GM19099 (cell line): Measurements from ENCODE around the gene SLC6A15.

Experiments used
- POLR2A ChIP-seq: IDR thresholded peaks from 3 replicates; pipeline ENCODE4 v1.6.1; 2011; ENCODE audit warnings: low read depth; ENCODE audit not compliant: insufficient read length; ENCODE audit errors: extremely low read depth

Gene SLC6A15

DNA sequence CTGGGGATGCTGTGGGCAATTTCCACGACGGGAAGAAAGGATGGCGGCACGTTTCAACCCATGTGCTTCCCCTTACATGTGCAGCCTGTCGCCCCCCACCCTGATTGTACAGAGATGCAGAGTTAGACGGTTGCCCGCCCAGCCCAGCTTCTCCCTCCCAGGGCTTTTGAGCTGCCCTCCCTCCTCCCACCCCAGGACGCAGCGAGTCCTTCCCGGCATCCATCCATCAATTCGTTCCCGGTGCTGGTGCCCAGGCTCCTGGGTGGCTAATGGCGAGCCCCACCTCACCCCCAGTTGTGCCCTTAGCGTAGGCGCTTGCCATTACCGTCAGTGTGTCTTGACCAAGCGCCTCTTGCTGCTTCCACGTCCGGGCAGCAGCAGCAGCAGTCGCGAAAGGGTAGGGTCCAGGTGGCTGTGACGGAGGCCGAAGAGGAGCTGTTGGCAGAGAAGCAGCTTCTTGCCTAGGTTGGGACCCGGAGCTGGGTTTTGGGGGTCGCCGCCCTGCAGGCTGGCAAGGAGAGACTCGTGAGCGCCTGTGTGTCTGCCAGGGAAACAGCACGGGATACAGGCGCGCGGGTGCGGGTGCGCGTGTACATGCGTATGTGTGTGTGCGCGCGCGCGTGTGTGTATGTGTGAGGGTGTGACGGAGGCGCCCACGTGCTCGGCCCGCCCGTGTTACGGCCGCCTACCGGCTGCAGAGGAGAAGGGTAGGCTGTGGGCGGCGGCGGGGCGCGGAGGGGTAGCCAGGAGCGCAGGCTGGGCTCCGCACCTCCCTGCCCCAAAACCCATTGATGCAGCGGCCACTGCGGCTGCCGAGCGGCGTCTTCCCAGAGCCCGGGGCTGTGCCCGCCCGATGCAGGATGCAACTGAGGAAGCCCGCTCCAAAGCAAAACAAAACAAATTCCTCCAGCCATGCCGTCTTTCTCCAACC, at the start of gene SLC6A15:
SLC6A15 (minus strand) TSS at position 602 of the 931 bp plus-strand sequence. CDS start 20,679 bp downstream, outside the sequence.
- no peak for TF ChIP-seq POLR2A

DNA sequence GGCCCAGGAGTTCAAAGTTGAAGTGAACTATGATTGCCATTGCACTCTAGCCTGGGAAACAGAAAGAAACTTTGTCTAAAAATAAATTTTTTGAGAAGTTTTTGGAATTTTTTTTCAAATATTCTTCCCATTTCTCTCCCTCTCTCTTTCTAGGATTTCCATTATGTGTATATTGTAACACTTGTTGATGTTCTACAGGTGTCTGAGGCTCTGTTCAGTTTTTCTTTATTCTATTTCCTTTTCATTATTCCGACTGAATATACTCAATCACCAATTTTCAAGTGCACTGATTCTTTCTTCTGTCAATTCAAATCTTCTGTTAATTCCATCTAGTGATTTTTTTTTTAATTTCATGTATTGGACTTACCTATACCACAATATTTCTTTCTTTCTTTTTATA, 48.3 kb upstream of the SLC6A15 start:
- TF ChIP-seq POLR2A: no peak

DNA sequence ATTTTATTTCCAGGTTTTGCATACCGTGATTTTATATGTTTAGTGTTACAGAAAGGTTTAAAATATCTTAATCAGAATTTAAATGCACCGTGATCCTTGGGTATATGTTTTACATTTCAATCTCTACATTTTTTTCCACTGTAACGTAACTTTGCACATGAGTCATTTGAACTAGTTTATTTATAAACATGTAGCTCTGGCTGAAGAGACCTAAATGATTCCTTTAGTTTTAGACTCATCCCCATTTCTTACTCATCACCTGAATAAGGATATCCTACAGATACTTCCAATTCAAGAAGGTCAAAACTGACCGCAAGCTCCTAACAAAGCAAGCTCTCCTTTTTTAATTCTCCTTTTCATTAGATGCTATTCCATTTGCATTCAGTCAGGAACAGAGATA, 42.7 kb upstream of the SLC6A15 start:
- TF ChIP-seq POLR2A: no peak

DNA sequence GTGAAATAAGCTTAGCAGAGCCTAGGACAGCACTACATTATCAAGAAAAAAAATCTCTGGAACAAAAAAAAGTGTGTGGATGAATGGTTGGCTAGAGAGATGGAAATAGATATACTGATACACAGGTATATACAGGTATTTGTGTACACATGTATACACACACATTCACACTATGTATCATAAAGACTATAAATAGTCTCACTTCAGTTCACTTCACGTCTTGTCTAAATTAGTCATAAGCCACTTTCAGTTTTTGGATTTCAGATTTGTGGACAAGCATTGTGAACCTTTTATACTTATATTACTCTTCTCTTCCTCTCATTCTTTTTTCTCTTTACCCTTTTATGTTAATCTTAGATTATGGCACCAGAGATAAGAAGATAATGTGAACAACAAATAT, 41.8 kb upstream of the SLC6A15 start:
- TF ChIP-seq POLR2A: no peak

DNA sequence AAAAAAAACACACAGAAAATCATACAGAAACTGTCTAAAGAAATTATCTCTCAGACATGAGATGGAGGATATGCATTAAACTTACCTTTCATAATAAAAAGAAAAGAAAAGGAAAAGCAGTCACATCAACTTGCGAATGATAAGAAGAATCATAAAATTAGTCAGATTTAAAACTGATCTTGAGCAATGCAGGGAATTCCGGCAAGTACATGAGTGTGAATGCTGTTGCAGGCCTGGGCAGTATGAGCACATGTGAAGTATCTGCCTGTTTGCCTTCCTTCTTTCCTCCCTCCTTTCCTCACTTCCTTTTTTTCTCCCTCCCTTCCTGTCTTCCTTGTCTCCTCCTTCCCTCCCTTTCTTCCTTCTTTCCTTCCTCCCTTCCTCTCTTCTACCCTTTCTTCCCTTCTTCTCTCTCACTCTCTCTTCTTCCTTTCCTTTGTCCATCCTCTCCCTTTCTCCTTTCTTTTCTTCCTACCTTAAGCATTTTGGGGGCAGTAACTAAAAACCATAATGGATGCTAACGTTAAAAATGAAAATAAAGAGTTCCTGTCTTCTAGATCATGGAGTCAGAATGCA, 38.5 kb upstream of the SLC6A15 start:
- no peak for TF ChIP-seq POLR2A

DNA sequence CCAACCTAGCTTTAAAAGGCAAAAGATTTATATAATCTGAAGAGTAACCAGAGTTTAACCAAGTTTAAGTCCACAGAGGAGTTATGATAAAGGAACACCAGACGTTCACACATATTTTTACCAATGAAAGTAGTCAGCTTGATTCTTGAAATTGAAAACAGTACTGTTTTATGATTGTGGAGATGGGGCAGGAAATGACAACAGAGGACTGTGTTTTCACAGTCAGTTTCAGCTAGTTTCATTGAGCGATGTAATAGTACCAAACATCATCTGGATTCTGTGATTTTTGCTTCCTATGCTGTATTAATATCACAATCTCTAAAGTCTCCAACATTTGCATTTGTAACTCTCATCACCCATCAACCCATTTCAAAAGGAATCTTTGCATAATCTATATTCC, 34.2 kb upstream of the SLC6A15 start:
- TF ChIP-seq POLR2A: no peak

DNA sequence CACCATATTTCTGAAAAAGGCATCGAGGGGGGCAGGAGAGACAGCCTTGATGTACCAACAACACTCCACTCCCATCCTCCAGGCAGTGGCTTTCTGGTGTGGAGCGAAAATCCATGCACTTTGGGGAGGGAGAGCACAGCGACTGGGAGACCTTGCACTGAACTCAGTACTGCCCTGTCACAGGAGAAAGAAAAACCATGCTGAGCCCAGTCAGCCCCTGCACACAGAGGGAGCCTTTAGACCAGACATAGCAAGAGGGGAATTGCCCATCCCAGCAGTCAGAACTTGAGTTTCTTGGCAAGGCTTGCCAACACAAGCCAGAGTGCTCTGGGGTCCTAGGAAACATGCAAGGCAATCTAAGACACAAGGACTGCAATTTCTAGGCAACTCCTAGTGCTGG, 24.8 kb upstream of the SLC6A15 start:
- no peak for TF ChIP-seq POLR2A

DNA sequence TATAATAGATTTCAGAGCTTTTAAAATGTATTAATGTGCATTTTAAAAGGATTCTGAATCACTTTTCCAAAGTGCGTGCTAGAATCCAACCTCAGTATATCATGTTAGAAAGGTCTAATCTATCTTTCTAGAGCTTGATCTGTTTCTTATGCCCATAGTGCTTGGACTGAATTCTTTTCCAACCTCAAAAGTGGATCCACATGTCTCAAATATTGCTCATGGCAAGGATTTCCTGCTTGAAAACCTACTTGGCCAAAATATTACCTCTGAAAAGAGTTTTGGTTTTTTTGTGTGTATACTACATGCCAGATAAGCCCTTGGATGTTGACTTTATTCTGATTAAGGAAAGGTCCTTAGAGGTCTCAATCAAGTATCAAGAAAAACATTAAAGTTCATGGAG, 16.9 kb upstream of the SLC6A15 start:
- no peak for TF ChIP-seq POLR2A

DNA sequence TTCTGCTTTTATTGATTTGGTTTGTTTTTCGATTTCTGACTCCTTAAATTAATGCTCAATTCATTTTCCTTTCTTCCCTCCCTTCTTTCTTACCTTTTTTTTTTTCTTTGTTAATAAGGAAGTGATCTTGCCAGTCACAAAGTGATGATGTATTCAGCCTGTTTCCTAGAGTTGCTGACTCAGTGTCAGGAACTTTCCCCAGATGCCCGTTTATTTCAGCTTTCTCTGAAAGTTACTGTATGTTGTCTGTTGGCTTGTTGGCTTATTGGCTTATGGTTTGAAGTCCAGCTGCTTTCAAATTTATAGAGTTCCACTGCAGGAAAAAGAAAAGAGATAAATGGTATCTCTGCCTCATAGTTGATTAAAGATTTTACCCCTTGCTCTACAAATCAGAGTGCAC, 12.4 kb upstream of the SLC6A15 start:
- TF ChIP-seq POLR2A: no peak

DNA sequence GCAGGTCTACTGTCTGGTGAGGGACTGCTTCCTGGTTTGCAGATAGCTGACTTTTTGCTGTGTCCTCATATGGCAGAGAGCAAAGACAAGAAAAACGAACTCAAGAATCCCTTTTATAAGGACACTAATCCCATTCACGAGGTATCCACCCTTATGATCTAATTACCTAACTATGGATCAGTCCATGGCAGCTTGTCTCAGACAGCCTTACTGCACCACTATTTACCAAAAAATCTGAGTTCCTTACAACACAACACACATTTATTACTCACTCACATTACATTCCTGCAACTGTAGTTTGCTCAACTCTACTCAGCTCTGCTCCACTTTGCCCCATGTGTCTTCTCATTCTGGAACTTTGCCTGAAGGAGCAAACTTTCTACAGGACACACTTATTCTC, 10.1 kb upstream of the SLC6A15 start:
- no peak for TF ChIP-seq POLR2A

DNA sequence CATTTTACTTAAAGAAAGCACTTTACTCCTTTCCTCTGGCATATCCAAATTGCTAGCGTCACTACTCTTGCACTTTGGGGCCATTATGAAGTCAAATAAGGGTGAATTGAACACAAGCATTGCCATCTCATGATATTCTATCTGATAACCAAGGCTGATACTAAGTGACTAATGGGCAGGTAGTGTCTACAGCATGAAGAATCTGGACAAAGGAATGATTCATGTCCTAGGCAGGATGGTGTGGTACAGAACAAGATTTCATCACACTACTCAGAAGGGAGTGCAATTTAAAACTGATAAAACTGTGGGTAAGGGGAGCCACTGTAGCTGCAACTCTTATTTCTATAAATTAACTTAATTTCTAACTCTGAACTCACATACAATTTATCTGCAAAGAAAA, 7.7 kb upstream of the SLC6A15 start:
- no peak for TF ChIP-seq POLR2A

DNA sequence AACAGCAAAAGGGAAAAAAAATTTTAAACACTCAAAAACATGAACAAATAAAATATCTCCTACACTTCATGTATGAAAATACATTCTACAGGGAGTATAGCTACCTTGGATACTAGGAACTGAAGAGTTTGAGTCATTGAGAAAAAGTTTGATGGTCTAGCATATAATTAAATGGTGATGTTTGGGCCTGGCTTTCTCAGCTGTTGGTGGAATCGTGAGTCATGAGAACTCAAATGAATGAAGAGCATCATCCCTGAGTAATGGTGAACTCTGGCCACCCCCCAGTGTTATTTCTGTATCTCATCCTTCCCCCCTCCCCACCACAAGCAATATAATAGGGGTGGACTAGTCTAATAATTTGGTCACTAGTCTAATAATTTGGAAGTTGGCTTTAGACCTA, 6.7 kb upstream of the SLC6A15 start:
- no peak for TF ChIP-seq POLR2A

DNA sequence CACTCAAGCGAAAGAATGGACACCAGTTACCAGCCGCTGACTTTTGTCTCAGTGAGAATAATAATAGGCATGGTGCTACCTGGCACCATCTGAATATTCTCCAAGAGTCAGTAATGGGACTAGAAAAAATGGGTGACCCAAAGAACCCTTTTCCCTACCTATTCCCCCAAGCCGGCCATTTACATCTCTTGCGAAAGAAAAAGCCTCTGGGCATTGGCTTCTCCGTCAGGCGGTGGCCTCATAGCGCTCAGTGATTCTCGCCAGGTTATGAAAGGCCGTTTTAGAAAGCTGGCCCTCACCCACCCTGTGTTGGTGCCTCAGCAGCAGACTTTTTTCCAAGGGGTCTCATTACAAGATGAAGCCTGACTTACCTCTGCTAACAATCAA, 523 bp upstream of the SLC6A15 start:
- TF ChIP-seq POLR2A: no peak

DNA sequence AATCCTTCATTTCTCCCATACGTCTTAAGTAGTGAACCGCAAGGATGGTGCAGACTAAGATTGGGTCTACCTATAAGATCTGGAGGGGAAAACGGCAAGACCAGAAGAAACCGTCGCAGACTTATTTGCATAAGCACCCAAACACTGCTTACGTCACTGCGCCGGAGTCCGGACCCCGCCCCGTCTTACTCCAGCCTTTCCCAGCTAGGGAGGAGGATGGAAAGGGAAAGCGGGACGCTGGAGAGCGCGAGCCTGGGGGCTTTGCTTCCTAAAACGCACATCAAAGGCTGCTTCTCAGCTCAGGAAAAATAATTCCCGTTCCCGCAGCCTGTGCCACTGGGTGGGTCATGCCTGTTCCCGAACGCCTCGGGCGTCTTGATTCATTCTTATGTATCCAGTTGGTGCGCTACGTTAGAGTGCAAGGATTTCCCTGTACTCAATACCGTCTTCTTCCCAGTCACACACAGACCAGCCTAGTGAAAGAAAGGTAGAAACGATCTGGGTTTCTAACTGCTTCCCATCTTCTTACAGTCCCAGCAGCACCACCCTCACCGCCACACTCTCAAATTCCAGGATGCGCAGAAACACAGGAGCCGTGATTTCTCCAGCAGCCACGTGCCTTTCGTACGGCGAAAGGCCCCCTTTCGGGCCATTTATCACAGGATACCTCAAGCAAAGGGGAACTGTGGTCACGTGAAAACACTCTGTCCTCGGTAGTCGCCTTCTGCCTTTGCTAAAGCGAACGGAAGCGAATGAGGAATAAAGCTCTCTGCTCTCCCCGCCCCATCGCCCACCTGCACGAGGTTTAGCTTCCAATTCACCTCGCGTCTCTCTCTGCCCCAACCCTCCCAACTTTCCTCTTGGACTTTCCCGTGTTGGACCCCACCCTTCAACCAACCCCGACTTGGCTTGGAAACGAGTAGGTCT, 1.1 kb downstream of the SLC6A15 start:
- no peak for TF ChIP-seq POLR2A

DNA sequence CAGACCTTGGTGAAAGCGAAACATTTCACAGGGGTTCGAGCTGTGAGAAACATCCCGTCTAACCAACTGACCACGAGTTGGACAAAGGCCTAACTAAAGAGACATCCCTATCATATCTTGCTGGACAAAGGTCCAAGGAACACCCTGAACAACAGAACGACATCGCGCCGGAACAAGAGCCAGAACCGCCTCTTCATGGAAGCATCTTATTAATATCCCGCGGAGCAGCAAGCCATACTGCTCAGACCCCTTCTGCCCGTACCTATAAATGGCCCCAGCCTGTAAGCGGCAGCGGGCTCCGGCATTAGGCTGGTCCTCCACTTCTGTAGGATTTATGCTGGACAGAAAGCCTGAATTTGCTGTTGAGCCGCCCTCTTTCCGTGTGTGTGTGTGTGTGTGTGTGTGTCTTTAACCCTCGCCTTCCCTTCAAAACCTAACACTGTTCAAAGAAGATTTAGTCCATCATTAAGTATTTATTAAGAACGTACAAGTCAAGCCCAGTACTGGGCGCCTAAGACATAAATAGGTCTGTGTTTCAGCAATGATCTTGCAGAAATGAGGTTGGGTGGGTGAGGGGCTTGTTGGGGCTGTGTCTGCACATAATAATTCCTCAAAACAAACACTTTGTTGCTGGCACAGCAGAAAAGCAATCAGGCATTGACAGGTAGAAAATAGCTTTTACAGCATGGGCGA, 1.9 kb downstream of the SLC6A15 start:
- no peak for TF ChIP-seq POLR2A
